ENCODE data around the gene NPLOC4.

- TF ChIP-seq CTCF (IDR thresholded peaks at IDR 0.05), result no peak
- no peak for TF ChIP-seq POLR2A (IDR thresholded peaks at IDR 0.05)
- no peak for TF ChIP-seq EP300 (IDR thresholded peaks at IDR 0.05)
Observed at GRCh38 chr17:81564778-81565177, 72.1 kb downstream of the NPLOC4 start.
